ENCODE data around the gene MDN1. TPM values are rescaled to one million over a fixed set of nuclear protein-coding genes. Genes with fewer than 3 reads are reported as not detected.
A peak's percentile ranks its signal among the peaks of the same experiment; 100 is the strongest.

The MDN1 gene
- total and polyA plus RNA-seq, 2 of the 13 experiments (the other 11 are each of a cell fraction or from before 2014, with no cell fraction given) = 18.8 to 52.9 TPM

GRCh38 chr6:89836639-89837222 lies 17.1 kb upstream of the MDN1 start:
- peak; percentile 49; the same call in 1 of the 2 replicates for TF ChIP-seq CEBPG (CRISPR knock-in tag; IDR thresholded peaks at IDR 0.05)
- no peak for TF ChIP-seq NCOA5 (CRISPR knock-in tag; IDR thresholded peaks at IDR 0.05)
- no peak for TF ChIP-seq CBX2 (IDR thresholded peaks at IDR 0.05; ENCODE audit: low read depth, low read length)
- no peak for TF ChIP-seq CBX2 (CRISPR knock-in tag; IDR thresholded peaks at IDR 0.05; ENCODE audit: low read depth)
- no peak for TF ChIP-seq ELF4 (CRISPR knock-in tag; IDR thresholded peaks at IDR 0.05; ENCODE audit: borderline replicate concordance)
- TF ChIP-seq, protein P1, sequence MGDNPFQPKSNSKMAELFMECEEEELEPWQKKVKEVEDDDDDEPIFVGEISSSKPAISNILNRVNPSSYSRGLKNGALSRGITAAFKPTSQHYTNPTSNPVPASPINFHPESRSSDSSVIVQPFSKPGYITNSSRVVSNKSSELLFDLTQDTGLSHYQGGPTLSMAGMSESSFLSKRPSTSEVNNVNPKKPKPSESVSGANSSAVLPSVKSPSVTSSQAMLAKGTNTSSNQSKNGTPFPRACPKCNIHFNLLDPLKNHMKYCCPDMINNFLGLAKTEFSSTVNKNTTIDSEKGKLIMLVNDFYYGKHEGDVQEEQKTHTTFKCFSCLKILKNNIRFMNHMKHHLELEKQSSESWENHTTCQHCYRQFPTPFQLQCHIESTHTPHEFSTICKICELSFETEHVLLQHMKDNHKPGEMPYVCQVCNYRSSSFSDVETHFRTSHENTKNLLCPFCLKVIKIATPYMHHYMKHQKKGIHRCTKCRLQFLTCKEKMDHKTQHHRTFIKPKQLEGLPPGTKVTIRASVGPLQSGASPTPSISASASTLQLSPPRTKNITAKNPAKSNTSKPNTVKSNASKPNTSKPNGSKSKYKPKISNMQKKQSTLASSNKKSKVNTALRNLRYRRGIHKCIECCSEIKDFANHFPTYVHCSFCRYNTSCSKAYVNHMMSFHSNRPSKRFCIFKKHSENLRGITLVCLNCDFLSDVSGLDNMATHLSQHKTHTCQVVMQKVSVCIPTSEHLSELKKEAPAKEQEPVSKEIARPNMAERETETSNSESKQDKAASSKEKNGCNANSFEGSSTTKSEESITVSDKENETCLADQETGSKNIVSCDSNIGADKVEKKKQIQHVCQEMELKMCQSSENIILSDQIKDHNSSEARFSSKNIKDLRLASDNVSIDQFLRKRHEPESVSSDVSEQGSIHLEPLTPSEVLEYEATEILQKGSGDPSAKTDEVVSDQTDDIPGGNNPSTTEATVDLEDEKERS (CRISPR knock-in tag; IDR thresholded peaks at IDR 0.05) = no peak
- no peak for TF ChIP-seq ZNF383 (CRISPR knock-in tag; IDR thresholded peaks at IDR 0.05; ENCODE audit: borderline replicate concordance)
- peak; percentile 50; the same call in 1 of the 2 replicates for TF ChIP-seq CEBPB (IDR thresholded peaks at IDR 0.05; ENCODE audit: borderline replicate concordance, low read depth, low read length)
- TF ChIP-seq FOXP1 (IDR thresholded peaks at IDR 0.05) = no peak
- peak; percentile 22; the same call in 1 of the 2 replicates for TF ChIP-seq FOXP1 (CRISPR knock-in tag; IDR thresholded peaks at IDR 0.05)
- TF ChIP-seq, protein P2, sequence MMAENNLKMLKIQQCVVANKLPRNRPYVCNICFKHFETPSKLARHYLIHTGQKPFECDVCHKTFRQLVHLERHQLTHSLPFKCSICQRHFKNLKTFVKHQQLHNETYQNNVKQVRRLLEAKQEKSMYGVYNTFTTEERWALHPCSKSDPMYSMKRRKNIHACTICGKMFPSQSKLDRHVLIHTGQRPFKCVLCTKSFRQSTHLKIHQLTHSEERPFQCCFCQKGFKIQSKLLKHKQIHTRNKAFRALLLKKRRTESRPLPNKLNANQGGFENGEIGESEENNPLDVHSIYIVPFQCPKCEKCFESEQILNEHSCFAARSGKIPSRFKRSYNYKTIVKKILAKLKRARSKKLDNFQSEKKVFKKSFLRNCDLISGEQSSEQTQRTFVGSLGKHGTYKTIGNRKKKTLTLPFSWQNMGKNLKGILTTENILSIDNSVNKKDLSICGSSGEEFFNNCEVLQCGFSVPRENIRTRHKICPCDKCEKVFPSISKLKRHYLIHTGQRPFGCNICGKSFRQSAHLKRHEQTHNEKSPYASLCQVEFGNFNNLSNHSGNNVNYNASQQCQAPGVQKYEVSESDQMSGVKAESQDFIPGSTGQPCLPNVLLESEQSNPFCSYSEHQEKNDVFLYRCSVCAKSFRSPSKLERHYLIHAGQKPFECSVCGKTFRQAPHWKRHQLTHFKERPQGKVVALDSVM (CRISPR knock-in tag; IDR thresholded peaks at IDR 0.05) = peak; percentile 19; the same call in 1 of the 2 replicates
- DNase-seq (ENCODE audit: low spot score) = no peak
- Histone ChIP-seq H3K9me3 (ENCODE audit: low read length) (no peaks in the 10 kb centered on the region), H3K79me2 (ENCODE audit: insufficient read depth, low read length) (peaks cover 4% of the 10 kb centered on the region), H3K9ac (ENCODE audit: insufficient read depth, low read depth, low read length) (no peak overlapping the region), H4K20me1 (ENCODE audit: insufficient read depth, low read length) (no peaks in the 10 kb centered on the region), H3K36me3 (replicated peaks in 1 of 2; ENCODE audit: control insufficient read depth in 1 of 2, insufficient read depth in 2 of 2, low read length in 2 of 2) (peaks cover 0 to 6% of the 10 kb centered on the region in 2 experiments; a peak in 2 of 5 replicates), H3K4me1 (ENCODE audit: insufficient read depth, low read length) (peaks cover 25% of the 10 kb centered on the region), H3K4me2 (ENCODE audit: low read depth, low read length) (no peak overlapping the region), H3K4me3 (replicated peaks in 1 of 3; ENCODE audit: insufficient read depth in 1 of 3, low read depth in 2 of 3, low read length in 3 of 3) (no peak overlapping the region), H3K27me3 (ENCODE audit: control insufficient read depth in 1 of 2, insufficient read depth in 2 of 2, low read length in 2 of 2) (no peaks in the 10 kb centered on the region), H3K27ac (ENCODE audit: extremely low read length, insufficient read depth, low read length) (no peak overlapping the region), H2AFZ (ENCODE audit: low read length) (no peak overlapping the region)
- CTCF ChIA-PET (ENCODE audit: low intra/inter-chr PET ratio, low total read pairs) = no interaction called here
- peak; percentile 4 for FAIRE-seq
- no TSS peak for BruUV-seq (replicated peaks)
- POLR2A ChIA-PET = no interaction called here
- ATAC-seq = peak; percentile 74
- in situ Hi-C loops (cut with HindIII; ENCODE audit: extremely low pct_ligation_motif_present, low pct_unique_long_range_greater_than_20kb) = no loop called here
- intact Hi-C loops (cut with micrococcal nuclease; ENCODE audit: unreplicated experiment) = no loop called here
- WGBS (ENCODE audit: low lambda C conversion rate) = 98% methylated on average over 8 of the region's 8 CpGs

All from HepG2 (cell line).